K562 (cell line): ENCODE measurements around the gene RBM4B. TPM values are rescaled to one million over a fixed set of nuclear protein-coding genes. Genes with fewer than 3 reads are reported as not detected.

Source experiments
- ATAC-seq: fragments of 200-7000 bp; cut with Tn5 transposase; 3 replicates; pipeline ENCODE4 v1.9.1; 2020; ENCODE audit warnings: moderate library complexity
- BruUV-seq: library from RNA; stranded (reverse); fragments of 400-500 nt; replicated peaks from 2 replicates; lab custom pipeline; 2021; lab: Mats Ljungman, UMichigan
- CTCF ChIA-PET: fragments of 300-600 bp; formaldehyde crosslinking; extraction: SDS; loops from one replicate; lab custom pipeline; 2021; ENCODE audit warnings: low intra/inter-chr PET ratio; lab: Yijun Ruan, JAX
- POLR2A ChIA-PET: fragments of 300-600, 350-650 bp; sonication (Branson Sonifier 250); formaldehyde crosslinking; extraction: SDS; loops from one replicate; lab custom pipeline; 2021; ENCODE audit warnings: antibody characterized with exemption, inconsistent platforms; lab: Yijun Ruan, JAX
- DNase-seq, 4 experiments: peaks; one replicate each; pipeline versions ENCODE4 v3.0.0 to v3.0.0-alpha.2; 2011 to 2018; ENCODE audit warnings: low spot score in 3 of 4, mixed read lengths in 3 of 4; ENCODE audit errors: extremely low read depth in 1 of 4
- FAIRE-seq: peaks from 2 replicates; lab custom pipeline; 2011; peaks lifted over from hg19 to GRCh38; lab: Jason Lieb, UNC
- H2AFZ ChIP-seq: 2 replicates; pipeline ENCODE4 v1.6.0; 2011; ENCODE audit warnings: low read depth, low read length, control low read depth, inconsistent platforms
- H3K27ac ChIP-seq: fragments of 200-600 bp; 3 replicates; pipeline ENCODE4 v1.8.0; 2011; ENCODE audit warnings: low read depth, mild to moderate bottlenecking, control low read depth, inconsistent platforms, low read length, moderate library complexity, mixed read lengths; ENCODE audit errors: extremely low read depth
- H3K27me3 ChIP-seq, 2 experiments: fragments of 300-600 bp in 1 of 2; 2 replicates in 1 of 2; 3 replicates in 1 of 2; pipeline versions ENCODE4 v1.6.0 to v1.8.0; 2011; ENCODE audit warnings: inconsistent platforms in 2 of 2, low read length in 2 of 2, mild to moderate bottlenecking in 1 of 2, mixed read lengths in 1 of 2, moderate library complexity in 1 of 2; ENCODE audit not compliant: control insufficient read depth in 2 of 2, insufficient read depth in 2 of 2
- H3K36me3 ChIP-seq: fragments of 300-600 bp; 3 replicates; pipeline ENCODE4 v1.8.0; 2011; ENCODE audit warnings: mild to moderate bottlenecking, low read length, inconsistent platforms; ENCODE audit not compliant: control insufficient read depth, insufficient read depth
- H3K4me1 ChIP-seq, 2 experiments: fragments of 200-600 bp in 1 of 2; replicated peaks in 1 of 2; 2 replicates in 1 of 2; 3 replicates in 1 of 2; pipeline versions ENCODE4 v1.5.1 to v1.8.0; 2011; ENCODE audit warnings: inconsistent platforms in 2 of 2, low read length in 2 of 2, mild to moderate bottlenecking in 1 of 2, mixed read lengths in 1 of 2, moderate library complexity in 1 of 2; ENCODE audit not compliant: control insufficient read depth in 2 of 2, insufficient read depth in 2 of 2
- H3K4me2 ChIP-seq: 2 replicates; pipeline ENCODE4 v1.6.1; 2011; ENCODE audit warnings: low read length, control low read depth, inconsistent platforms, mixed read lengths; ENCODE audit not compliant: insufficient read depth
- H3K4me3 ChIP-seq: fragments of 200-600 bp; sonication (generic), shearing (Covaris generic); 2 replicates; pipeline ENCODE4 v1.5.1; 2016; ENCODE audit warnings: control low read depth, inconsistent platforms
- H3K79me2 ChIP-seq: fragments of 200-600 bp; 3 replicates; pipeline ENCODE4 v1.8.0; 2011; ENCODE audit warnings: low read length, inconsistent platforms; ENCODE audit not compliant: control insufficient read depth, insufficient read depth
- H3K9ac ChIP-seq, 2 experiments: 2 replicates each; pipeline versions ENCODE4 v1.6.0 to v1.6.1; 2011; ENCODE audit warnings: low read depth in 2 of 2, low read length in 2 of 2, control low read depth in 1 of 2, inconsistent platforms in 1 of 2, mild to moderate bottlenecking in 1 of 2, mixed read lengths in 1 of 2; ENCODE audit not compliant: insufficient read depth in 1 of 2
- H3K9me1 ChIP-seq: one replicate; pipeline ENCODE4 v1.6.0; 2011; ENCODE audit warnings: inconsistent platforms, mild to moderate bottlenecking, low read length, moderate library complexity; ENCODE audit not compliant: control insufficient read depth, insufficient read depth
- H3K9me3 ChIP-seq: replicated peaks from 2 replicates; pipeline ENCODE4 v1.5.1; 2011; ENCODE audit warnings: low read depth, low read length, inconsistent platforms; ENCODE audit not compliant: control insufficient read depth, insufficient read depth
- H4K20me1 ChIP-seq: replicated peaks from 2 replicates; pipeline ENCODE4 v1.6.1; 2011; ENCODE audit warnings: low read length, inconsistent platforms, mixed read lengths; ENCODE audit not compliant: control insufficient read depth, insufficient read depth
- BACH1 ChIP-seq: fragments of 200-800 bp; sonication (Bioruptor generic); IDR thresholded peaks from 2 replicates; pipeline ENCODE4 v1.6.1; 2016; ENCODE audit warnings: missing genetic modification characterization, missing compliant biosample characterization
- CBFB ChIP-seq: sonication (generic); formaldehyde crosslinking; IDR thresholded peaks from 2 replicates; pipeline ENCODE4 v1.4.0; 2020; ENCODE audit warnings: mild to moderate bottlenecking, missing genetic modification reagents
- COPS2 ChIP-seq: fragments of 450-650 bp; conservative IDR thresholded peaks from 2 replicates; pipeline ENCODE4 v1.6.1; 2016; ENCODE audit warnings: mild to moderate bottlenecking, moderate library complexity
- ETS2 ChIP-seq: IDR thresholded peaks from 2 replicates; pipeline ENCODE4 v1.6.1; 2016; ENCODE audit warnings: borderline replicate concordance, missing genetic modification characterization, mild to moderate bottlenecking, moderate library complexity, missing compliant biosample characterization; ENCODE audit not compliant: poor library complexity, severe bottlenecking
- FOXP1 ChIP-seq: sonication (generic); formaldehyde crosslinking; IDR thresholded peaks from 2 replicates; pipeline ENCODE4 v1.8.0; 2022; ENCODE audit warnings: mild to moderate bottlenecking, missing genetic modification reagents
- MYBL2 ChIP-seq, 2 experiments: fragments of 450-650 bp in 1 of 2; sonication (generic) in 1 of 2; formaldehyde crosslinking in 1 of 2; IDR thresholded peaks; 2 replicates each; pipeline versions ENCODE4 v1.6.1 to v1.8.1; 2017 to 2022; ENCODE audit warnings: borderline replicate concordance in 1 of 2, inconsistent platforms in 1 of 2, low read depth in 1 of 2, mild to moderate bottlenecking in 1 of 2, missing genetic modification reagents in 1 of 2, moderate library complexity in 1 of 2
- NR2C2 ChIP-seq, 2 experiments: fragments of 200-800 bp in 1 of 2; sonication (Bioruptor generic) in 1 of 2; sonication (generic) in 1 of 2; formaldehyde crosslinking in 1 of 2; IDR thresholded peaks; 2 replicates each; pipeline versions ENCODE4 v1.6.1 to v1.8.0; 2016 to 2022; ENCODE audit warnings: mild to moderate bottlenecking in 1 of 2, missing compliant biosample characterization in 1 of 2, missing genetic modification characterization in 1 of 2, missing genetic modification reagents in 1 of 2
- SIX5 ChIP-seq, 2 experiments: IDR thresholded peaks; 2 replicates each; pipeline ENCODE4 v1.6.1; 2011; ENCODE audit warnings: low read length in 2 of 2, borderline replicate concordance in 1 of 2, low read depth in 1 of 2, mild to moderate bottlenecking in 1 of 2, moderate library complexity in 1 of 2; ENCODE audit not compliant: insufficient read depth in 1 of 2
- SP1 ChIP-seq: sonication (generic); formaldehyde crosslinking; IDR thresholded peaks from 2 replicates; pipeline ENCODE4 v1.8.1; 2022; ENCODE audit warnings: mild to moderate bottlenecking, missing genetic modification reagents
- ZBTB7A ChIP-seq: IDR thresholded peaks from 2 replicates; pipeline ENCODE4 v1.6.1; 2011; ENCODE audit warnings: low read depth, mild to moderate bottlenecking, low read length, moderate library complexity, borderline replicate concordance; ENCODE audit not compliant: control insufficient read depth
- ZNF586 ChIP-seq: fragments of 450-650 bp; formaldehyde crosslinking; conservative IDR thresholded peaks from 2 replicates; pipeline ENCODE4 v1.4.0; 2020; ENCODE audit warnings: mild to moderate bottlenecking, moderate library complexity
- WGBS: fragments of 100-300 bp; shearing (Covaris generic); methylation state at CpG from one replicate; pipeline ENCODE4 v1.1.6; 2016; ENCODE audit warnings: low coverage, mixed read lengths; ENCODE audit not compliant: insufficient coverage; ENCODE audit errors: missing lambda C conversion rate; 5-methylcytosine and 5-hydroxymethylcytosine counted together
- in situ Hi-C: fragments of 300-500 bp; cut with MboI; formaldehyde crosslinking; loops from 4 replicates; pipeline ENCODE4 v1.15.0; 2018; ENCODE audit warnings: inconsistent platforms, mixed read lengths
- intact Hi-C: fragments of 100-400 bp; cut with micrococcal nuclease; formaldehyde crosslinking; loops from 2 replicates; pipeline ENCODE4 v1.14.2; 2022
- polyA plus RNA-seq, 8 experiments: library from polyadenylated mRNA; depleted of rRNA in 4 of 8; stranded (reverse) in 5 of 8; unstranded in 3 of 8; fragments of >200 nt; fragmentation: Nextera tagmentation in 2 of 8; fragmentation: Illumina TruSeq in 1 of 8; extraction: Ambion mirVana in 2 of 8; extraction: Trizol in 1 of 8; gene quantifications; 2 replicates each; pipeline versions ENCODE4 v1.2.1 to v1.2.3, GENCODE V29; 2011 to 2014; ENCODE audit warnings: inconsistent platforms in 1 of 8, missing spikeins in 1 of 8
- total RNA-seq, 7 experiments: library from RNA; depleted of rRNA in 6 of 7; stranded (reverse); fragments of >200 nt in 6 of 7; fragmentation: Illumina TruSeq in 2 of 7; extraction: Trizol in 2 of 7; gene quantifications; 2 replicates each; pipeline versions ENCODE4 v1.2.1 to v1.2.3, GENCODE V29; 2011 to 2021; ENCODE audit warnings: low replicate concordance in 1 of 7
- TF ChIP-seq, protein P1 (sequence below): conservative IDR thresholded peaks from 2 replicates; pipeline ENCODE4 v1.6.1; 2011; ENCODE audit warnings: low read depth, mild to moderate bottlenecking, low read length; ENCODE audit not compliant: control insufficient read depth

Gene RBM4B
- total and polyA plus RNA-seq, 9 of the 15 experiments (the other 6 are each of a cell fraction or from before 2014, with no cell fraction given) = 14.6 to 39.9 (median 23.3) TPM

DNA sequence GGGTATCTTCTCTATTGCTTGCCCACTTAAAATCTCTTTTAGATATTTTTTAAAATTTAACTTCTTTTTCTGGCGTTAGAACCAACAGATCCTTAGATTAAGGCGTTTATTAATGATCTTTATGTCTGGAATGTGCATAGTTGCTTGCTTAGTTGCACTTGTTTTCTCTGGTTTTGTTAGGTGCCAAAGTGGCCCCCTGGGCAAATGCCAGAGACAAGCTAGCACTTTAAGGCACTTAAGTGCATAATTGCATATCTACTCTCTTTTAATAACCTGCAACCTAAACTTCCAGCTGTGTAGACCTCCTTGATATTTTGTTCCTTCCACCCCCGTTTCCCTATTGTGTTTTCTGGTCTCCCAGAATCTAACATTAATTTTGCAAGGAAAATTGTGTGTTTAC lies 35.9 kb downstream of the RBM4B start:
- Histone ChIP-seq H3K9me1 (peaks cover 6% of the 10 kb centered on the region), H3K27ac (no peak overlapping the region), H3K79me2 (peaks cover 98% of the 10 kb centered on the region), H2AFZ (no peak overlapping the region), H3K4me2 (peak overlapping the region; percentile 20), H3K9me3 (no peaks in the 10 kb centered on the region), H3K27me3 (no peaks in the 10 kb centered on the region), H3K4me1 (peaks cover 24% of the 10 kb centered on the region in 2 experiments), H3K36me3 (peaks cover 80% of the 10 kb centered on the region), H3K9ac (peak overlapping the region in 1 of 2 experiments; percentile 96; a peak in 1 of 4 replicates), H3K4me3 (peak overlapping the region; percentile 73; the same call in 1 of the 2 replicates), H4K20me1 (peaks cover 78% of the 10 kb centered on the region)
- in situ Hi-C loops (no loop called here), intact Hi-C loops (no loop called here)
- BruUV-seq = no TSS peak
- ATAC-seq = no peak
- POLR2A ChIA-PET = interaction anchor here (0.6 to 26.4 kb wide), 4 partner anchors 9 to 20 kb away, joined by 3 to 387 read pairs (median 72); partner anchors contain the start of gene RBM14
- no peak for FAIRE-seq
- CTCF ChIA-PET = no interaction called here
- 49% methylated on average over 3 of the region's 3 CpGs for WGBS
- no peak for DNase-seq
- TF ChIP-seq, protein P1, sequence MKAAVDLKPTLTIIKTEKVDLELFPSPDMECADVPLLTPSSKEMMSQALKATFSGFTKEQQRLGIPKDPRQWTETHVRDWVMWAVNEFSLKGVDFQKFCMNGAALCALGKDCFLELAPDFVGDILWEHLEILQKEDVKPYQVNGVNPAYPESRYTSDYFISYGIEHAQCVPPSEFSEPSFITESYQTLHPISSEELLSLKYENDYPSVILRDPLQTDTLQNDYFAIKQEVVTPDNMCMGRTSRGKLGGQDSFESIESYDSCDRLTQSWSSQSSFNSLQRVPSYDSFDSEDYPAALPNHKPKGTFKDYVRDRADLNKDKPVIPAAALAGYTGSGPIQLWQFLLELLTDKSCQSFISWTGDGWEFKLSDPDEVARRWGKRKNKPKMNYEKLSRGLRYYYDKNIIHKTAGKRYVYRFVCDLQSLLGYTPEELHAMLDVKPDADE = no peak
- TF ChIP-seq CBFB (CRISPR knock-in tag) (no peak), COPS2 (no peak), FOXP1 (no peak), ETS2 (tag) (no peak), ZNF586 (CRISPR knock-in tag) (no peak), BACH1 (tag) (no peak), ZBTB7A (no peak), SIX5 (IDR thresholded peaks at IDR 0.05; ENCODE audit: borderline replicate concordance in 1 of 2, insufficient read depth in 1 of 2, low read depth in 1 of 2, low read length in 2 of 2) (no peak), NR2C2 (CRISPR knock-in tag; IDR thresholded peaks at IDR 0.05) (no peak), NR2C2 (tag; IDR thresholded peaks at IDR 0.05) (no peak), SP1 (CRISPR knock-in tag) (no peak), MYBL2 (IDR thresholded peaks at IDR 0.05; ENCODE audit: low read depth) (no peak), MYBL2 (CRISPR knock-in tag; IDR thresholded peaks at IDR 0.05; ENCODE audit: borderline replicate concordance) (no peak)
